Astrocyte of the spinal cord (primary cell): Measurements from ENCODE around the gene PLSCR5.

Experiments
- DNase-seq: peaks from one replicate; pipeline ENCODE4 v3.0.0; 2011; ENCODE audit warnings: low read depth, low spot score
- H3K4me3 ChIP-seq: 2 replicates; pipeline ENCODE4 v1.5.1; 2011; ENCODE audit warnings: low read depth, mild to moderate bottlenecking, low read length, moderate library complexity
- in situ Hi-C: cut with HindIII; loops from 2 replicates; pipeline ENCODE4 v1.10.0; 2017; ENCODE audit warnings: low sequenced_read_pairs
- TF ChIP-seq, protein P1 (sequence below): IDR thresholded peaks from 2 replicates; pipeline ENCODE4 v1.5.1; 2012; ENCODE audit warnings: low read depth, mild to moderate bottlenecking, low read length, inconsistent platforms

The PLSCR5 gene

DNA sequence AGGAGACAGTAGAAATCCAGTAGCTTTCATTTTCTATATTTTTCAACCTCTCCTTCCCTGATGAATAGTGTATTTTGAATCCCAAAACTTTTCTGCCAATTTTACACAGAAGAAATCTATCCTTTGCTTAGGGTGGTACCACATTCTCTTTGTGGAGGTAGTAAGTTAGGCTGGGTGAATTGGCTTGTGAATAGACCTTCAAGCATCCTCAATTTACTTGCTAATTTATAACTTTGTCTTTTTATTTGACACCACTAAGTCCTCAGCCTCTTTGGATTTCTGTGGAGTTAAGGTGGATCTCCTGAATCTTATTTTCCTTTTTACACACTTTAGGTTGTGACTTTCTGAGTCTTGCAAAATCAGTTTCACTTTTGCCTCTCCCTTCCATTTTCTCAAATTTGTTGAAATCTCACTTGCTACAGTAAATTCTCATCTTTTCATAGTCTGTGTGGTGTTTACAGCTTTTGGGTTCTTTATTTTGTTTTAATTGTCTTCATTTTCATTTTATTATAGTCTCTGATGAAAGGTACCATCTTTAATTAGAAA is 55.0 kb downstream of the PLSCR5 start:
- no peak for DNase-seq
- in situ Hi-C loops: no loop called here
- H3K4me3 ChIP-seq: no peak overlapping the region
- TF ChIP-seq, protein P1, sequence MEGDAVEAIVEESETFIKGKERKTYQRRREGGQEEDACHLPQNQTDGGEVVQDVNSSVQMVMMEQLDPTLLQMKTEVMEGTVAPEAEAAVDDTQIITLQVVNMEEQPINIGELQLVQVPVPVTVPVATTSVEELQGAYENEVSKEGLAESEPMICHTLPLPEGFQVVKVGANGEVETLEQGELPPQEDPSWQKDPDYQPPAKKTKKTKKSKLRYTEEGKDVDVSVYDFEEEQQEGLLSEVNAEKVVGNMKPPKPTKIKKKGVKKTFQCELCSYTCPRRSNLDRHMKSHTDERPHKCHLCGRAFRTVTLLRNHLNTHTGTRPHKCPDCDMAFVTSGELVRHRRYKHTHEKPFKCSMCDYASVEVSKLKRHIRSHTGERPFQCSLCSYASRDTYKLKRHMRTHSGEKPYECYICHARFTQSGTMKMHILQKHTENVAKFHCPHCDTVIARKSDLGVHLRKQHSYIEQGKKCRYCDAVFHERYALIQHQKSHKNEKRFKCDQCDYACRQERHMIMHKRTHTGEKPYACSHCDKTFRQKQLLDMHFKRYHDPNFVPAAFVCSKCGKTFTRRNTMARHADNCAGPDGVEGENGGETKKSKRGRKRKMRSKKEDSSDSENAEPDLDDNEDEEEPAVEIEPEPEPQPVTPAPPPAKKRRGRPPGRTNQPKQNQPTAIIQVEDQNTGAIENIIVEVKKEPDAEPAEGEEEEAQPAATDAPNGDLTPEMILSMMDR: no peak

DNA sequence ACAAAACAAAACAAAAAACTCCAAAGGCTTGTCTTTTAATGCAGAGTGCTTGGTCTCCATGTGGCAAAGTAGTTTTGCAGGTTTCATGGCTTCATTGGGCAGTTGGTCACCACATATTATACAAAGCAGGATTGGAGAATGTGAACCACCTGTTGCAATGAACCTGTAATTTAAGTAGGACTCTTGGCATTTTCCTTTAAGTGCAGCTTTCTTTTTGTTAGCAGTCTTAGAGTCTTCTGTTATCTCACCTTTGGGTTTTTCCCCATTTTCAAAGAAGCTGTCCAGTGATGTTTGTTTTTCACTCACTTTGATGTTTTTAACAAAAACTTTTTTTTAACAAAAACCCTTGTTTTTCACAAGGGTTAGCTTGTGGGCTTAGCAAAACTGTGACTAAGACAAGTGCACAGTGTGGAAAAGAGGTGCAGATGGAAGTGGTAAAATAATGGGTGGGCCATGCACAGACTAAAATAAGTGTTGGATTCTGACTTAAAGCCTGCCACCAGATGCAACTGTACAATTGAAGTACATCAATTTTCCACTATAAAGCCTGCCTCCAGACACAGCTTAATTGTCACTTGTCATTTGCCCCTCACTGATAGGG is 57.8 kb downstream of the PLSCR5 start:
- H3K4me3 ChIP-seq: no peak overlapping the region
- in situ Hi-C loops: no loop called here
- TF ChIP-seq, protein P1: no peak
- no peak for DNase-seq

DNA sequence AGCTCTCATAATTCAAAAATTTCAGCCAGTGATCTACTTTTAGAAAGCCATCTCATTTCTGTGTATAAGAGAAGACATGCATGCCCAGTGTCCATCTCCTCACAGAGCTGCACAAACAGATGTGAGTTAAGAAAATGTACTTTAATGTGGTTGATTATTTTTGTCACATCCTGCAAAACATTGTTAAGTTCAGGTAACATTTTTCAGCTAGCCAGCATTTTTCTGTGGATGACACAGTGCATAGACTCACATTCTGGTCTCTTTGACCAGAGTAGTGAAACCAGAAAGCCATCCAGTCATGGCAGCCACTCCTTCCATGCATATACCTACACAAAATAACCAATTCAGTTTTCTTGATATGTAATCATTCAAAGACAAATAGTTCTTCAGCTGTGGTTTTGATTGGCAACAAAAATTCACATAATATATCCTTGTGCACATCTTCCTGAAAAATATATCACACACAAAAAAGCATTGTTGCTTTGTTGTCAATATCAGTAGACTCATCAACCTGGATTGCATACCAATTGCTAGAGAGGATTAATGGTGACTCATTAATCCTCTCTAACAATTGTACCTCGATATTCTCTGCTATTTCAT is 58.7 kb downstream of the PLSCR5 start:
- H3K4me3 ChIP-seq: no peak overlapping the region
- DNase-seq: no peak
- in situ Hi-C loops: no loop called here
- TF ChIP-seq, protein P1: no peak

DNA sequence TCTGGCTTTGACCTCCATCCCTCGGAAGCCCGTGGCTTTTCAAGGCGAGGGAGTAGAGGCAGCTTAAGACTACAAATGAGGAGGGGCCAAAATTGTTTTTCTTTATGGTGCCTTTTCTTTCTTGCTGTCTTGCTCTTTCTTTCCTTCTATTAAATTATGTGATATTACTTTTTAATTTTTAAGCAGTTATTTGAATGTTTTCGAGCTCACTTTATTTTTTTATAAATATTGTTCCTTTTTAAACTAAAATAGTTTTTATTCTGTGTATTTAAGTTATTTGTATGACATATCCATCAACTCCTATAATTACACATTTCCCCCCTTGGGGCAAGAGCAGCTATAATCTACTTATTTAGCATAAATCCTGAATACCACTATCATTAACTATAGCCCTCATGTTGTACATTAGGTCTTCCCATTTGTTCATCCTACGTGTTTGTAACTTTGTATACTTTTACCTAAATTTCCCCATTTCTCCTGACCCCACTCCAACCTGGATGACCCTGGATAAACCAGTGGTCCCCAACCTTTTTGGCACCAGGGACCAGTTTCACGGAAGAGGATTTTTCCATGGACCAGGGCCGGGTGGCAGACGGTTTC is 60.1 kb downstream of the PLSCR5 start:
- TF ChIP-seq, protein P1: no peak
- no peak for DNase-seq
- in situ Hi-C loops: no loop called here
- H3K4me3 ChIP-seq: peak overlapping the region; percentile 79

DNA sequence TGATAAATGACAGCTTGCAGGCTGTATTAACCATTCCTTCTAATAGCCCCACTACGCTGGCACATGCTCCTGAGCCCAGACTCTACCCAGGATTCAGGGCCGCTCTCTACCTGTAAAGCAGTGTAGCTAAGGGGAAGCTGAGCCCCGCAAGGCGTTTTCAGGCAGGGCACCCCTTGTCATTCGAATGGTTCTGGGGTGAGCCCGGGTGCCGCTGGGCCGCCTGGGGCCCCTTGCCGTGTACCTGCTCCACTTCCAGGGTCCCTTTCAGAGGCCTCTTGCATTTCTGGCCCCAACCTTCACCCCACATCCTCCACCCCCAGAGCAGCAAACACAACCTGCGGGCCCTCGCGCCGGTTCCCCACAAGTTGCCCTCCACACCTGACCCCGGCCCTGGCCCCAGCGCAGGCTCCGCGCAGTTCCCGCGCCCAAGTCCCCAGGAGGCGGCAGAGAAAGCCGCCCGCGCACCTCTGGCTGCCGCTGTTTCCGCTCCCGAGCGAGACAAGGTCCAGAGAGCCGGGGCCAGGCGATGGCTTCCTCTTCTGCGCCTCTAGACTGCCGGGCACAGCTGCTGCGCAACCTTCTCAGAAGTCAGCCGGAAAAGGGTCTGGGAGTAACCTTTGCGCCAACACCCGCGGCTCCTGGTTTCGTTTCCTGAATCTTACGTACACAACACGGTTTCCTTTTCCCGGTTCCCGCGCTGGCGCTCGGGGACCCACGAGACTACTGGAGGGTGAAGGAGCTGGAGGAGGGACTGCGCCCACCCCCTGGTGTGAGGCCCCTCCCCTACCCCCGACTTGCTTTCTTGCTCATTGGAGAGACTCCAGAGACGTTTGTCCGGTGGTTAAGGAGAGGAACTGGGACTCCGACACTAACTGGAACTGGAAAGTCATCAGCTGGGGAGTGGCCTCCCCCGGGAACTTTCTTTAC is 60.9 kb downstream of the PLSCR5 start, which contains the start of gene PLSCR1:
Gene PLSCR1, minus strand, starts transcription at position 606 of the 927 bp plus-strand sequence. CDS start 8,055 bp downstream, outside the sequence.
- TF ChIP-seq, protein P1: no peak
- H3K4me3 ChIP-seq: peak within 1 kb of the TSS; percentile 79
- DNase-seq: peak; percentile 98
- in situ Hi-C loops: no loop called here

DNA sequence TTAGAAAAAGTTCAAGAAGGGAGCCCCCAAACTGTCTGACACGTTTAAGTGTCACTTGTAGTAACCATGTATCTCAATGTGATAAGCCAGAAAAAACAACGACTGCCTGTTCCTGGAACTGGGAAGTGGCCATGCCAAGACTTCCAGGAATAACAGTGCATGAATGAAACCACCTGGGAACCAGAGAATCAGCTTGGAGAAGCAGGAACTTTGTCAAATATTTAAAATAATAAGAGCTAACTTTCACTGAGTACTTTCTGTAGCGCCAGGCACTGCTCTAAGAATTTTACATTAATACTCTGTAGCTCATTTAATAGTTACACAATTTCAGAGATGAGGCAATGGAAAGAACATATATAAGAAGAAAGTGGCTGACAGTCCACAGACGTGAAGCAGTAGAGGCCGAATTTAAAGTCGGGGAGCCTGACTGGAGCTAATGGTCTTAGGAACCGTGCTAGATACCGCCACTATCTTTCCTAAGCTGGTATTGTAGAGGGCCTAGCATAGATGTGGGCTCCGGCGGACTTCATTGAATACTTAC is 61.6 kb downstream of the PLSCR5 start:
- in situ Hi-C loops: no loop called here
- DNase-seq: peak; percentile 36
- TF ChIP-seq, protein P1: no peak
- H3K4me3 ChIP-seq: peak overlapping the region; percentile 79
